AG09319 (cell line): ENCODE results near the gene ATG2B.

Source experiments
- DNase-seq: peaks from one replicate; pipeline ENCODE4 v3.0.0-alpha.2; 2010; ENCODE audit warnings: low read depth; ENCODE audit errors: extremely low read depth
- TF ChIP-seq, protein P1 (sequence below): IDR thresholded peaks from 2 replicates; pipeline ENCODE4 v1.5.1; 2011; ENCODE audit warnings: low read depth, mild to moderate bottlenecking, inconsistent platforms, low read length, moderate library complexity

Gene ATG2B

GRCh38 chr14:96261772-96262655 is 101.1 kb downstream of the ATG2B start:
- TF ChIP-seq, protein P1, sequence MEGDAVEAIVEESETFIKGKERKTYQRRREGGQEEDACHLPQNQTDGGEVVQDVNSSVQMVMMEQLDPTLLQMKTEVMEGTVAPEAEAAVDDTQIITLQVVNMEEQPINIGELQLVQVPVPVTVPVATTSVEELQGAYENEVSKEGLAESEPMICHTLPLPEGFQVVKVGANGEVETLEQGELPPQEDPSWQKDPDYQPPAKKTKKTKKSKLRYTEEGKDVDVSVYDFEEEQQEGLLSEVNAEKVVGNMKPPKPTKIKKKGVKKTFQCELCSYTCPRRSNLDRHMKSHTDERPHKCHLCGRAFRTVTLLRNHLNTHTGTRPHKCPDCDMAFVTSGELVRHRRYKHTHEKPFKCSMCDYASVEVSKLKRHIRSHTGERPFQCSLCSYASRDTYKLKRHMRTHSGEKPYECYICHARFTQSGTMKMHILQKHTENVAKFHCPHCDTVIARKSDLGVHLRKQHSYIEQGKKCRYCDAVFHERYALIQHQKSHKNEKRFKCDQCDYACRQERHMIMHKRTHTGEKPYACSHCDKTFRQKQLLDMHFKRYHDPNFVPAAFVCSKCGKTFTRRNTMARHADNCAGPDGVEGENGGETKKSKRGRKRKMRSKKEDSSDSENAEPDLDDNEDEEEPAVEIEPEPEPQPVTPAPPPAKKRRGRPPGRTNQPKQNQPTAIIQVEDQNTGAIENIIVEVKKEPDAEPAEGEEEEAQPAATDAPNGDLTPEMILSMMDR, result no peak; the same call in 1 of the 2 replicates
- DNase-seq, result no peak

DNA sequence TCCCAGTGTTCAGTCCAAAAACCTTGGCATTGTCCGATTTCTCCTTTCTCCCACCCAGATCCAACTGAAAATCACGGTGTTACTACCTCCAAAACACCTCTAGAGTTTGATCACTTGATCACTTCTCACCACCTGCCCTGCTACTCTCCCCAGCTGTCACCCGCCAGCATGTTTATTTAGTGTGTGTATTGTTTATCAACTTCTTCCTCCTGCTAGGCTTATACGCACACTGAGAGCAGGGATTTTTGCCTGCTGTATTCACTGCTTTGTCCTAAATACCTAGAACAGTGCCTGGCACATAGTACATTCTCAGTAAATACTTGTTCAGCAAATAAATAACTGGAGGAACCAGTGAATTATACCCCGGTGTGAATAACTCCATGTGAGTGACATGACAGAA is 102.1 kb downstream of the ATG2B start:
- DNase-seq, result no peak
- TF ChIP-seq, protein P1, result no peak

DNA sequence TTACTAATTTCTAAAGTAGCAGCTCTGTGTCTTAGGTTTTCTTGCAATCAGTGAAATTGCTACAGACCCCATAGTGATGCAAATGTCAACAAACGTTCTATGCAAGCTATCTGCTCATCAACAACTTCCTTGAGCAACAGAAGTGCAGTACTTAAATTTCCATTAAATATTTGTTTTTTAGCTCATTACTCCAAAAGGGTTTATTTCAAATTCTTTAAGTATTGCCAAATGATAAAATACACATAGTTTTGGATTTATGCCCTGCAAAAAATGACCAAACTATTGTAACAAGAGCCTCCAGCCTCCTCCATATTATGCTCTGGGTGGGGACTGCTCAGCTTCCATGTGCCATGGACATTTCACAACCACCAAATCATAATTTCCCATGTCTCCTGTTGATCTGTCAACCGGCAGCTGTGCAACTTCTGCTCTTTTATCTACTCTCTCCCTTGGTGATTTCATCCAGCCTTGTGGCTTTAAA is 102.8 kb downstream of the ATG2B start:
- TF ChIP-seq, protein P1, result no peak
- DNase-seq, result peak; percentile 93

GRCh38 chr14:96257900-96258299 is 105.2 kb downstream of the ATG2B start:
- DNase-seq, result no peak
- TF ChIP-seq, protein P1, result no peak

- DNase-seq, result no peak
- TF ChIP-seq, protein P1, result no peak
Measured at GRCh38 chr14:96257056-96257455, 106.1 kb downstream of the ATG2B start.

DNA sequence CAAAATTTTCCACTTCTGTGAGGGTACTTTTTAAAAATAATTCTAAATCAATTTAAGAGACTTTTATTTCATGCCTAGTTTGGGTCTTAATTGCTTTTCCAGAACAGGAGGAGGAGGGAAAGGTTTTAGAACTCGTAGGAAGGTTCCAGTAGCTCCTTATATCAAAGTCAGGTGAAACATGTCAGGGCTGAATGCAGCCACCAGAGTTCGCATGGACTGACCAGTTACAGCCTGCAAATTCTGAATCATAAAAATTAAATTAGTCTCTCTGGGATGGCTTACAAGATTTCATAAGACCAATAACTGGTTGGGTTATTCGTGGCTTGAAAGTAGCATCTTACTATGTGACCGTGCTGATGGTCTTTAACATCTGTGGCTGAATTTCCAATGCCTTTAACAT is 106.7 kb downstream of the ATG2B start:
- DNase-seq, result peak; percentile 39
- TF ChIP-seq, protein P1, result peak; percentile 36

- DNase-seq, result peak; percentile 73
- TF ChIP-seq, protein P1, result no peak
Measured at GRCh38 chr14:96255501-96256366, 107.4 kb downstream of the ATG2B start, which contains the start of gene BDKRB1. TSS of gene BDKRB1 (plus strand) at chr14:96256210. CDS start at chr14:96263683, 7,473 bp downstream.
